ENCODE results near the gene KCNQ1.

The KCNQ1 gene

GRCh38 chr11:2888266-2888968 lies 443.6 kb downstream of the KCNQ1 start:
- DNase-seq (ENCODE audit: low spot score) (peak; percentile 51), FAIRE-seq (no peak)

- no peak for FAIRE-seq
- DNase-seq (ENCODE audit: low spot score): no peak
Observed at GRCh38 chr11:2889362-2890273, 444.8 kb downstream of the KCNQ1 start.

GRCh38 chr11:2890466-2891294 lies 445.9 kb downstream of the KCNQ1 start:
- no peak for FAIRE-seq
- DNase-seq (ENCODE audit: low spot score): no peak

- no peak for DNase-seq (ENCODE audit: low spot score)
- no peak for FAIRE-seq
Observed at GRCh38 chr11:2891326-2892214, 446.8 kb downstream of the KCNQ1 start.

- FAIRE-seq: no peak
- DNase-seq (ENCODE audit: low spot score): peak; percentile 19
Observed at GRCh38 chr11:2892215-2892966, 447.6 kb downstream of the KCNQ1 start.

GRCh38 chr11:2892967-2893528 lies 448.2 kb downstream of the KCNQ1 start:
- DNase-seq (ENCODE audit: low spot score) (no peak), FAIRE-seq (no peak)

- FAIRE-seq (no peak), DNase-seq (ENCODE audit: low spot score) (no peak)
Observed at GRCh38 chr11:2893935-2894334, 449.1 kb downstream of the KCNQ1 start.

- DNase-seq (ENCODE audit: low spot score): no peak
- no peak for FAIRE-seq
Observed at GRCh38 chr11:2896047-2896446, 451.2 kb downstream of the KCNQ1 start.

GRCh38 chr11:2897048-2897447 lies 452.2 kb downstream of the KCNQ1 start:
- FAIRE-seq: no peak
- no peak for DNase-seq (ENCODE audit: low spot score)

- peak; percentile 70 for DNase-seq (ENCODE audit: low spot score)
- peak; percentile 31 for FAIRE-seq
Observed at GRCh38 chr11:2898366-2899079, 453.7 kb downstream of the KCNQ1 start.

Data from RCC 7860 (cell line).